Breast epithelium (tissue), 4 donors: ENCODE measurements around the gene SF3A2. TPM values are rescaled to one million over a fixed set of nuclear protein-coding genes. Genes with fewer than 3 reads are reported as not detected.

Experiments
- DNase-seq, 2 donors: peaks; one replicate each; pipeline ENCODE4 v3.0.0-alpha.2; 2019; ENCODE audit warnings: low spot score in 2 of 2
- H3K27ac ChIP-seq, 2 donors: fragments of 200-600 bp; sonication (generic) in 1 of 2; one replicate each; pipeline ENCODE4 v1.5.1; 2016 to 2019; ENCODE audit warnings: mild to moderate bottlenecking in 1 of 2
- H3K27me3 ChIP-seq, 2 donors: fragments of 200-600 bp; sonication (generic) in 1 of 2; one replicate each; pipeline versions ENCODE4 v1.5.1 to v1.6.0; 2017 to 2019; ENCODE audit warnings: control low read depth in 1 of 2, mild to moderate bottlenecking in 1 of 2
- H3K36me3 ChIP-seq: fragments of 200-600 bp; one replicate; pipeline ENCODE4 v1.5.1; 2019
- H3K4me1 ChIP-seq, 2 donors: fragments of 200-600 bp; sonication (generic); one replicate each; pipeline ENCODE4 v1.5.1; 2016 to 2019; ENCODE audit warnings: control low read depth in 1 of 2
- H3K4me3 ChIP-seq, 3 donors: fragments of 200-600 bp; sonication (generic); 1 replicate in 2 of 3; 2 replicates in 1 of 3; pipeline ENCODE4 v1.5.1; 2016 to 2019; ENCODE audit warnings: mild to moderate bottlenecking in 3 of 3, moderate library complexity in 2 of 3
- H3K9me3 ChIP-seq, 2 donors: fragments of 200-600 bp; sonication (generic) in 1 of 2; one replicate each; pipeline ENCODE4 v1.5.1; 2016 to 2019; ENCODE audit warnings: control low read depth in 1 of 2
- CTCF ChIP-seq, 3 donors: fragments of 450-650 bp; IDR thresholded peaks; one replicate each; pipeline ENCODE4 v1.5.1; 2016 to 2017; ENCODE audit warnings: antibody characterized with exemption in 3 of 3, mild to moderate bottlenecking in 3 of 3, moderate library complexity in 3 of 3
- POLR2A ChIP-seq: fragments of 450-650 bp; IDR thresholded peaks from one replicate; pipeline ENCODE4 v1.6.1; 2016; ENCODE audit warnings: antibody characterized with exemption, mild to moderate bottlenecking, moderate library complexity
- POLR2AphosphoS5 ChIP-seq, 3 donors: sonication (generic); formaldehyde crosslinking; IDR thresholded peaks; one replicate each; pipeline ENCODE4 v1.6.1; 2017; ENCODE audit warnings: antibody characterized with exemption in 3 of 3
- intact Hi-C: fragments of 100-400 bp; cut with DNase I; formaldehyde crosslinking; loops from one replicate; pipeline ENCODE4 v1.15.1; 2023; ENCODE audit warnings: low total_unique reads
- total RNA-seq, 3 donors: library from RNA; depleted of rRNA; stranded (reverse); fragments of >200 nt; gene quantifications; one replicate each; pipeline ENCODE4 v1.1.0, GENCODE V29; 2016

SF3A2 gene
- total RNA-seq, 3 donors from 2014 or later = 32.6 to 38.0 (median 33.3) TPM

- Histone ChIP-seq H3K27me3 (no peaks in the 10 kb centered on the region), H3K4me3 (no peak overlapping the region), H3K9me3 (no peaks in the 10 kb centered on the region), H3K4me1 (peaks cover 13 to 14% of the 10 kb centered on the region in 2 donors), H3K36me3 (no peaks in the 10 kb centered on the region), H3K27ac (no peak overlapping the region)
- no peak for DNase-seq
- TF ChIP-seq CTCF (IDR thresholded peaks at IDR 0.05) = no peak
- TF ChIP-seq POLR2AphosphoS5 (IDR thresholded peaks at IDR 0.05) = no peak
- TF ChIP-seq POLR2A = no peak
- intact Hi-C loops = no loop called here
Measured at GRCh38 chr19:2190848-2191455, 45.7 kb upstream of the SF3A2 start.

GRCh38 chr19:2191456-2192310 lies 44.9 kb upstream of the SF3A2 start:
- H3K4me1 ChIP-seq = peaks cover 8% of the 10 kb centered on the region in 2 donors
- no peaks in the 10 kb centered on the region for H3K36me3 ChIP-seq
- TF ChIP-seq POLR2AphosphoS5 (IDR thresholded peaks at IDR 0.05) = no peak
- TF ChIP-seq CTCF (IDR thresholded peaks at IDR 0.05) = no peak
- no peak for TF ChIP-seq POLR2A
- no peaks in the 10 kb centered on the region for H3K27me3 ChIP-seq
- no peak overlapping the region for H3K4me3 ChIP-seq
- intact Hi-C loops = no loop called here
- DNase-seq = no peak
- no peaks in the 10 kb centered on the region for H3K9me3 ChIP-seq
- H3K27ac ChIP-seq = no peak overlapping the region

- Histone ChIP-seq H3K4me3 (no peak overlapping the region), H3K4me1 (no peaks in the 10 kb centered on the region), H3K9me3 (no peaks in the 10 kb centered on the region), H3K36me3 (no peaks in the 10 kb centered on the region), H3K27ac (no peak overlapping the region), H3K27me3 (no peaks in the 10 kb centered on the region)
- intact Hi-C loops = no loop called here
- no peak for DNase-seq
- TF ChIP-seq POLR2A = no peak
- TF ChIP-seq CTCF (IDR thresholded peaks at IDR 0.05) = no peak
- no peak for TF ChIP-seq POLR2AphosphoS5 (IDR thresholded peaks at IDR 0.05)
Measured at GRCh38 chr19:2192862-2193261, 43.8 kb upstream of the SF3A2 start.

GRCh38 chr19:2193807-2194206 lies 42.8 kb upstream of the SF3A2 start:
- H3K36me3 ChIP-seq = no peaks in the 10 kb centered on the region
- TF ChIP-seq POLR2A (no peak), CTCF (IDR thresholded peaks at IDR 0.05) (no peak), POLR2AphosphoS5 (IDR thresholded peaks at IDR 0.05) (no peak)

GRCh38 chr19:2194513-2195078 lies 42.0 kb upstream of the SF3A2 start:
- no peaks in the 10 kb centered on the region for H3K4me1 ChIP-seq
- no peaks in the 10 kb centered on the region for H3K27me3 ChIP-seq
- DNase-seq = no peak
- intact Hi-C loops = no loop called here
- no peaks in the 10 kb centered on the region for H3K9me3 ChIP-seq
- no peak overlapping the region for H3K4me3 ChIP-seq
- no peak overlapping the region for H3K27ac ChIP-seq
- H3K36me3 ChIP-seq = no peaks in the 10 kb centered on the region
- TF ChIP-seq POLR2AphosphoS5 (IDR thresholded peaks at IDR 0.05) (no peak), CTCF (IDR thresholded peaks at IDR 0.05) (no peak), POLR2A (no peak)

More at GRCh38 chr19:2193807-2194206, 42.8 kb upstream of the SF3A2 start:
- H3K9me3 ChIP-seq = no peaks in the 10 kb centered on the region
- DNase-seq = no peak
- intact Hi-C loops = no loop called here
- H3K27me3 ChIP-seq = no peaks in the 10 kb centered on the region
- H3K4me3 ChIP-seq = no peak overlapping the region
- H3K27ac ChIP-seq = no peak overlapping the region
- no peaks in the 10 kb centered on the region for H3K4me1 ChIP-seq
